Epithelial cell of proximal tubule (primary cell): Measurements from ENCODE around the gene MCRIP2. TPM values are rescaled to one million over a fixed set of nuclear protein-coding genes. Genes with fewer than 3 reads are reported as not detected.

Experiments used
- DNase-seq: peaks from one replicate; pipeline ENCODE4 v3.0.0-alpha.2; 2011; ENCODE audit warnings: low read depth
- H3K4me3 ChIP-seq: 2 replicates; pipeline ENCODE4 v1.5.1; 2011; ENCODE audit warnings: low read depth, mild to moderate bottlenecking, low read length
- total RNA-seq: library from RNA; depleted of rRNA; stranded (reverse); fragments of >200 nt; gene quantifications from 2 replicates; pipeline ENCODE4 v1.2.3, GENCODE V29; 2015
- TF ChIP-seq, protein P1 (sequence below): conservative IDR thresholded peaks from 2 replicates; pipeline ENCODE4 v1.5.1; 2012; ENCODE audit warnings: low read depth, mild to moderate bottlenecking, low read length

Gene MCRIP2
- total RNA-seq, 1 donor from 2014 or later, result 70.3 TPM

DNA sequence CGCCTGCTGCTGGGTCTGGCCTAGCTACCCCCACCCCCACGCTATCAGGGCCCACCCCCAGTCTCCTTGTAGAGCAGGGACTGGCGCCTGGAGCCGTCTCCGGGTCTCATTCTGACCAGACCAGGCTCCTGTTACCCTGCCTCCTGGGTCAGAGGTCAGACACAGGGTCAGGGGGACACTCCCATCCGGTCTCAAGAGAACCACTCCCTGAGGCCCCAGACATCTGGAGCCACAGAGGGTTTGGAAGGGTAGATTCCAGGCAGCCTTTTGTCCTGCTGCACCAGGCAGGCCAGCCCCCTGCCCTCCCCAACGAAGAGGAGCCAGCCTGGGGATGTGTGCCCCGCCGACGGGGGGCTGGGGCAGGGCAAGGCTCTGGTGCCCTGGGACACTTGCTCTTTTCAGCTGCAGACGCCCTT is 11.8 kb upstream of the MCRIP2 start:
- TF ChIP-seq, protein P1, sequence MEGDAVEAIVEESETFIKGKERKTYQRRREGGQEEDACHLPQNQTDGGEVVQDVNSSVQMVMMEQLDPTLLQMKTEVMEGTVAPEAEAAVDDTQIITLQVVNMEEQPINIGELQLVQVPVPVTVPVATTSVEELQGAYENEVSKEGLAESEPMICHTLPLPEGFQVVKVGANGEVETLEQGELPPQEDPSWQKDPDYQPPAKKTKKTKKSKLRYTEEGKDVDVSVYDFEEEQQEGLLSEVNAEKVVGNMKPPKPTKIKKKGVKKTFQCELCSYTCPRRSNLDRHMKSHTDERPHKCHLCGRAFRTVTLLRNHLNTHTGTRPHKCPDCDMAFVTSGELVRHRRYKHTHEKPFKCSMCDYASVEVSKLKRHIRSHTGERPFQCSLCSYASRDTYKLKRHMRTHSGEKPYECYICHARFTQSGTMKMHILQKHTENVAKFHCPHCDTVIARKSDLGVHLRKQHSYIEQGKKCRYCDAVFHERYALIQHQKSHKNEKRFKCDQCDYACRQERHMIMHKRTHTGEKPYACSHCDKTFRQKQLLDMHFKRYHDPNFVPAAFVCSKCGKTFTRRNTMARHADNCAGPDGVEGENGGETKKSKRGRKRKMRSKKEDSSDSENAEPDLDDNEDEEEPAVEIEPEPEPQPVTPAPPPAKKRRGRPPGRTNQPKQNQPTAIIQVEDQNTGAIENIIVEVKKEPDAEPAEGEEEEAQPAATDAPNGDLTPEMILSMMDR, result no peak
- no peak for DNase-seq
- H3K4me3 ChIP-seq, result no peak overlapping the region

DNA sequence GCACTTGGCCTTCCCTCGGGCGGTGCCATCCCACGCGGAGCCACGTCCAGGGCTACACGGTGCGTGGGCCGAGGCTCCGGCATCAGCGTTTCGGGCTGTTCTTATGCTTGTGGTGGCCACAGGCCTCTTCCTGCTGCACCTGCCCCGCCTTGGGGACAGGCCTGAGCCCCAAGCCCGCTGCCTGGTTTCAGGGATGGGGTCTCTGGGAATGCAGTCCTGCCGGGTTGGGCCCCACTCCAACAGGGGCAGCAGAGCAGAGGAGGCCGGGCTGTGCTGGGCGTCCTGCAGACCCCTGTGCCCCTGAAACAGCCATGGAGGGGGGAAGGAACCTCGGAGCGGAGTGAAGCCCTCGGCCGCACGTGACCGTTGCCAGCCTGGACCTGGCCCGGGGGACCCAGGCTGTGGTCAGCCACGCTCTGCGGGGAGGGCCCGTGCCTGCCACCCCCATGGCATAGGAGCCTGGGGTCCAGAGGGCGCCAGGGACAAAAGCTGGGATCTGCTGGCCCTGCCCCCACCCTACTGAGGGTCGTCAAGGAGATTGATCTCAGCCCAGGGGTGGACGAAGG is 11.3 kb upstream of the MCRIP2 start:
- DNase-seq, result no peak
- TF ChIP-seq, protein P1, result no peak
- no peak overlapping the region for H3K4me3 ChIP-seq

DNA sequence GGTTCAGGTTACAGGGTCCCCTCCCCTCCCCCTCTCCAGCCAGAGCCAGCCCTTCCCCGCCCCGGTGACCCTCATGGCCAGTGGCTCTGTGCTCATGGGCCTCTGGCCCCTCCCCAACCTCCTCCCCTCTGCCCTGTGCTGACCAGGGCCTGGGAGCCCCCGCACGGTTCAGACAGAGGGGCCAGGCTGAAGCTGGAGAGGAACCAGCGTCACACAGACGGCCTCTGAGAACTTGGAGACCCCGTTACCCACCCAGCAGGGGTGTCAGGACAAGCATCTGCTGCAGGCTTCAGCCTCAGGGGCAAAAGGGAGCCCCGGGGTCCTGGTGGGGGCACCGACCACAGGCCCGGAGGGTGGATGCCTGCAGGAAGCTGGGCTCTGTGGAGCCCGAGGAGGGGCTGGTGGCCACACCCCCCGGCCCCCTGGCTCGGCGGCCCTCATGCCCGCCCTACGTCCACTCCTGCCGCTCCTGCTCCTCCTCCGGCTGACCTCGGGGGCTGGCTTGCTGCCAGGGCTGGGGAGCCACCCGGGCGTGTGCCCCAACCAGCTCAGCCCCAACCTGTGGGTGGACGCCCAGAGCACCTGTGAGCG is 10.7 kb upstream of the MCRIP2 start, which contains the start of gene WFIKKN1:
WFIKKN1 (plus strand) TSS at position 171 of the 591 bp plus-strand sequence; CDS start at position 440, 269 bp downstream.
- TF ChIP-seq, protein P1, result no peak
- no peak within 1 kb of the TSS for H3K4me3 ChIP-seq
- DNase-seq, result no peak

DNA sequence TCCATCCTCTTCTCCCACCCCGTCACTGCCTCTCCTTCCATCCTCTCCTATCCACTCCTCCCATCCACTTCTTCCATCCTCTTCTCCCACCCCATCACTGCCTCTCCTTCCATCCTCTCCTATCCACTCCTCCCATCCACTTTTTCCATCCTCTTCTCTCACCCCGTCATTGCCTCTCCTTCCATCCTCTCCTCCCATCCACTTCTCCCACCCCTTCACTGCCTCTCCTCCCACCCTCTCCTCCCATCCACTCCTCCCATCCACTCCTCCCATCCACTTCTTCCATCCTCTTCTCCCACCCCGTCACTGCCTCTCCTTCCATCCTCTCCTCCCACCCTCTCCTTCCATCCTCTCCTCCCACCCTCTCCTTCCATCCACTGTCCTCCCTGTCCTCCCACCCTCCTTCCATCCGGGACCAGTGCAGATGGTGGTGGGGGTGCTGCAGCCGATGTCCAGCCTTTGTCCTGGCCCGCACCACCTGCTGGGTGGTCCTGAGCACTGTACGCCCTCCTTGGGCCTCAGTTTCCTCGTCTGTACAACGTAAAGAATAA is 9.7 kb upstream of the MCRIP2 start:
- no peak for DNase-seq
- no peak overlapping the region for H3K4me3 ChIP-seq
- TF ChIP-seq, protein P1, result no peak

DNA sequence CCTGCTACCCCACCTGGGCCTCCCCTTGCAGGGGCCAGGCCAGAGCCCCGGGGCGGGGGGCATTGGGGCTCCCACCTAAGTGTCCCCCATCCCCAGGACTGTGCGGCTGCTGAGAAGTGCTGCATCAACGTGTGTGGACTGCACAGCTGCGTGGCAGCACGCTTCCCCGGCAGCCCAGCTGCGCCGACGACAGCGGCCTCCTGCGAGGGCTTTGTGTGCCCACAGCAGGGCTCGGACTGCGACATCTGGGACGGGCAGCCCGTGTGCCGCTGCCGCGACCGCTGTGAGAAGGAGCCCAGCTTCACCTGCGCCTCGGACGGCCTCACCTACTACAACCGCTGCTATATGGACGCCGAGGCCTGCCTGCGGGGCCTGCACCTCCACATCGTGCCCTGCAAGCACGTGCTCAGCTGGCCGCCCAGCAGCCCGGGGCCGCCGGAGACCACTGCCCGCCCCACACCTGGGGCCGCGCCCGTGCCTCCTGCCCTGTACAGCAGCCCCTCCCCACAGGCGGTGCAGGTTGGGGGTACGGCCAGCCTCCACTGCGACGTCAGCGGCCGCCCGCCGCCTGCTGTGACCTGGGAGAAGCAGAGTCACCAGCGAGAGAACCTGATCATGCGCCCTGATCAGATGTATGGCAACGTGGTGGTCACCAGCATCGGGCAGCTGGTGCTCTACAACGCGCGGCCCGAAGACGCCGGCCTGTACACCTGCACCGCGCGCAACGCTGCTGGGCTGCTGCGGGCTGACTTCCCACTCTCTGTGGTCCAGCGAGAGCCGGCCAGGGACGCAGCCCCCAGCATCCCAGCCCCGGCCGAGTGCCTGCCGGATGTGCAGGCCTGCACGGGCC is 8.9 kb upstream of the MCRIP2 start:
- H3K4me3 ChIP-seq, result no peak overlapping the region
- no peak for DNase-seq
- TF ChIP-seq, protein P1, result no peak

DNA sequence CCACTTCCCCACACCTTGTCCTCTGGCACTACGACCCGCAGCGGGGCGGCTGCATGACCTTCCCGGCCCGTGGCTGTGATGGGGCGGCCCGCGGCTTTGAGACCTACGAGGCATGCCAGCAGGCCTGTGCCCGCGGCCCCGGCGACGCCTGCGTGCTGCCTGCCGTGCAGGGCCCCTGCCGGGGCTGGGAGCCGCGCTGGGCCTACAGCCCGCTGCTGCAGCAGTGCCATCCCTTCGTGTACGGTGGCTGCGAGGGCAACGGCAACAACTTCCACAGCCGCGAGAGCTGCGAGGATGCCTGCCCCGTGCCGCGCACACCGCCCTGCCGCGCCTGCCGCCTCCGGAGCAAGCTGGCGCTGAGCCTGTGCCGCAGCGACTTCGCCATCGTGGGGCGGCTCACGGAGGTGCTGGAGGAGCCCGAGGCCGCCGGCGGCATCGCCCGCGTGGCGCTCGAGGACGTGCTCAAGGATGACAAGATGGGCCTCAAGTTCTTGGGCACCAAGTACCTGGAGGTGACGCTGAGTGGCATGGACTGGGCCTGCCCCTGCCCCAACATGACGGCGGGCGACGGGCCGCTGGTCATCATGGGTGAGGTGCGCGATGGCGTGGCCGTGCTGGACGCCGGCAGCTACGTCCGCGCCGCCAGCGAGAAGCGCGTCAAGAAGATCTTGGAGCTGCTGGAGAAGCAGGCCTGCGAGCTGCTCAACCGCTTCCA is 8.1 kb upstream of the MCRIP2 start:
- H3K4me3 ChIP-seq, result no peak overlapping the region
- no peak for DNase-seq
- TF ChIP-seq, protein P1, result no peak
